Spinal cord (tissue), 10 donors: Measurements from ENCODE around the gene HDAC8. TPM values are rescaled to one million over a fixed set of nuclear protein-coding genes. Genes with fewer than 3 reads are reported as not detected.
A peak's percentile ranks its signal among the peaks of the same experiment; 100 is the strongest.

Source experiments
- DNase-seq, 6 donors: peaks; one replicate each; pipeline versions ENCODE4 v3.0.0 to v3.0.0-alpha.2; 2013 to 2015; ENCODE audit warnings: low spot score in 6 of 6, low read depth in 4 of 6
- H3K27ac ChIP-seq: one replicate; pipeline ENCODE4 v1.5.1; 2013; ENCODE audit warnings: low read depth, low read length, control low read depth
- H3K27me3 ChIP-seq: one replicate; pipeline ENCODE4 v1.6.1; 2013; ENCODE audit warnings: low read length; ENCODE audit not compliant: control insufficient read depth, insufficient read depth
- H3K36me3 ChIP-seq: one replicate; pipeline ENCODE4 v1.6.1; 2013; ENCODE audit warnings: low read length; ENCODE audit not compliant: control insufficient read depth, insufficient read depth
- H3K4me1 ChIP-seq: one replicate; pipeline ENCODE4 v1.6.1; 2013; ENCODE audit warnings: low read length; ENCODE audit not compliant: control insufficient read depth, insufficient read depth
- H3K4me3 ChIP-seq: one replicate; pipeline ENCODE4 v1.5.1; 2013; ENCODE audit warnings: low read depth, low read length, control low read depth
- H3K9me3 ChIP-seq: one replicate; pipeline ENCODE4 v1.6.1; 2013; ENCODE audit warnings: low read length; ENCODE audit not compliant: control insufficient read depth, insufficient read depth
- WGBS: methylation state at CpG from one replicate; pipeline ENCODE4 v1.1.5; 2013; ENCODE audit warnings: missing lambda C conversion rate; ENCODE audit not compliant: insufficient coverage; 5-methylcytosine and 5-hydroxymethylcytosine counted together
- polyA plus RNA-seq, 2 donors: library from polyadenylated mRNA; unstranded; fragments of 120-200 nt; gene quantifications; one replicate each; pipeline ENCODE4 v1.2.1, GENCODE V29; 2013; ENCODE audit not compliant: insufficient read length in 2 of 2
- small RNA-seq: library from RNA; depleted of rRNA; stranded (forward); fragments of <200 nt; gene quantifications from one replicate; pipeline ENCODE3, GENCODE V24; 2014; ENCODE audit warnings: low replicate concordance
- total RNA-seq, 2 donors: library from RNA; depleted of rRNA in 1 of 2; stranded (reverse); fragments of 120-200 nt in 1 of 2; fragments of >200 nt in 1 of 2; gene quantifications; one replicate each; pipeline versions ENCODE4 v1.2.3 to v1.2.4, GENCODE V29; 2013 to 2014
- donor health status: healthy.

Gene HDAC8
- total and polyA plus RNA-seq, 4 donors = 30.6 to 37.0 (median 34.9) TPM

GRCh38 chrX:72296991-72297390, 275.7 kb downstream of the HDAC8 start:
- no peak overlapping the region for H3K27ac ChIP-seq

GRCh38 chrX:72295745-72296144, 276.9 kb downstream of the HDAC8 start:
- H3K27ac ChIP-seq = no peak overlapping the region
- H3K4me1 ChIP-seq = no peaks in the 10 kb centered on the region
- peaks cover 42% of the 10 kb centered on the region for H3K27me3 ChIP-seq
- H3K9me3 ChIP-seq = peaks cover 2% of the 10 kb centered on the region
- H3K4me3 ChIP-seq = no peak overlapping the region
- no peak for DNase-seq
- 65% methylated on average over 5 of the region's 5 CpGs for WGBS
- H3K36me3 ChIP-seq = no peaks in the 10 kb centered on the region

More at GRCh38 chrX:72296991-72297390, 275.7 kb downstream of the HDAC8 start:
- H3K27me3 ChIP-seq = peaks cover 54% of the 10 kb centered on the region
- no peaks in the 10 kb centered on the region for H3K36me3 ChIP-seq
- no peak overlapping the region for H3K4me3 ChIP-seq
- peaks cover 2% of the 10 kb centered on the region for H3K9me3 ChIP-seq
- no CpG with 5 or more reads among the region's 1 CpG for WGBS
- no peak for DNase-seq
- H3K4me1 ChIP-seq = no peaks in the 10 kb centered on the region

- DNase-seq = no peak
- Histone ChIP-seq H3K4me1 (no peaks in the 10 kb centered on the region), H3K27ac (no peak overlapping the region), H3K36me3 (no peaks in the 10 kb centered on the region), H3K9me3 (peaks cover 2% of the 10 kb centered on the region), H3K4me3 (no peak overlapping the region), H3K27me3 (peaks cover 30% of the 10 kb centered on the region)
- no CpG with 5 or more reads among the region's 1 CpG for WGBS
Observed at GRCh38 chrX:72294497-72294896, 278.1 kb downstream of the HDAC8 start.

GRCh38 chrX:72282302-72282701, 290.3 kb downstream of the HDAC8 start:
- Histone ChIP-seq H3K4me1 (no peaks in the 10 kb centered on the region), H3K36me3 (no peaks in the 10 kb centered on the region), H3K4me3 (no peak overlapping the region), H3K27me3 (peaks cover 19% of the 10 kb centered on the region), H3K27ac (no peak overlapping the region), H3K9me3 (no peaks in the 10 kb centered on the region)
- DNase-seq = no peak
- WGBS = no CpG with 5 or more reads among the region's 1 CpG

- no peaks in the 10 kb centered on the region for H3K4me1 ChIP-seq
- H3K27ac ChIP-seq = no peak overlapping the region
- H3K4me3 ChIP-seq = no peak overlapping the region
- no peaks in the 10 kb centered on the region for H3K9me3 ChIP-seq
- no peaks in the 10 kb centered on the region for H3K36me3 ChIP-seq
- H3K27me3 ChIP-seq = peaks cover 19% of the 10 kb centered on the region
- no peak for DNase-seq
- 76% methylated on average over 4 of the region's 5 CpGs for WGBS
Observed at GRCh38 chrX:72280321-72280845, 292.3 kb downstream of the HDAC8 start.

Small RNA genes lying within 50 kb of the gene (small RNA-seq; reads per million reads assigned to genes)
- gene RF00019 (not detected), gene RNU2-68P (1.1 reads per million, percentile 81 among the genes with 10 or more reads in this experiment)

Other genes with a start within 250 kb of the HDAC8 start
- gene PHKA1, start 141.5 kb upstream of the HDAC8 start, total RNA-seq = 1 to 10 TPM; 6.1 to 7.4 TPM
- 1 to 10 TPM; 7.5 to 9.3 TPM for gene PHKA1, start 141.5 kb upstream of the HDAC8 start, polyA plus RNA-seq
- 1 to 10 TPM; 1.5 to 2.6 TPM for gene DMRTC1B, start 204.0 kb upstream of the HDAC8 start, total RNA-seq
- 10 to 100 TPM; 13.7 to 15.3 TPM for gene DMRTC1B, start 204.0 kb upstream of the HDAC8 start, polyA plus RNA-seq
- gene FAM236B, start 209.8 kb upstream of the HDAC8 start, total RNA-seq = not detected
- not detected for gene FAM236B, start 209.8 kb upstream of the HDAC8 start, polyA plus RNA-seq
- not detected for gene FAM236D, start 235.4 kb upstream of the HDAC8 start, total RNA-seq
- gene FAM236D, start 235.4 kb upstream of the HDAC8 start, polyA plus RNA-seq = not detected